NCI-H2107 treated with DMSO at 0.1 percent for 48 hours (cell line): ENCODE data around the gene SRMS.
A peak's percentile ranks its signal among the peaks of the same experiment; 100 is the strongest.

Experiments used
- DNase-seq: peaks from one replicate; lab custom pipeline; 2025; ENCODE audit not compliant: unreplicated experiment; lab: John Stamatoyannopoulos, UW

The SRMS gene

DNA sequence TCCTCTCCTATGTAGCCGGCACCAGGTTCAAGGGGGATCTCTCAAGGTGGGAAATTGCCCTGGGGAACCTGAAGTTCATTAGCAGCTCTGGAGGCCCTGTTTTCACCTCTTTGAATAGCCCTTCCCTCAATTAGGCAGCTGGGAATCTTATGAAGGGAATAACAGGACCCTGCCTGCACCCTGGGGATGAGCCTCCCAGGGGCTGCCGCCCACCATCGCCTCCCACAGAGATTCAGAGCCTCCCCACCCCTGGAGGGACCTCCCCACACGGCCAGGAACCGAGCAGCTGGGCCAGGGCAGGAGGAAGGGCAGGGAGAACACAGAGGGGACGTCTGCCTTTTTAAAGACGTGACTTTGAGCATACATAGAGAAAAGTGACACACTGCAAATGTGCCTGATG lies 44.0 kb downstream of the SRMS start:
- DNase-seq: no peak

DNA sequence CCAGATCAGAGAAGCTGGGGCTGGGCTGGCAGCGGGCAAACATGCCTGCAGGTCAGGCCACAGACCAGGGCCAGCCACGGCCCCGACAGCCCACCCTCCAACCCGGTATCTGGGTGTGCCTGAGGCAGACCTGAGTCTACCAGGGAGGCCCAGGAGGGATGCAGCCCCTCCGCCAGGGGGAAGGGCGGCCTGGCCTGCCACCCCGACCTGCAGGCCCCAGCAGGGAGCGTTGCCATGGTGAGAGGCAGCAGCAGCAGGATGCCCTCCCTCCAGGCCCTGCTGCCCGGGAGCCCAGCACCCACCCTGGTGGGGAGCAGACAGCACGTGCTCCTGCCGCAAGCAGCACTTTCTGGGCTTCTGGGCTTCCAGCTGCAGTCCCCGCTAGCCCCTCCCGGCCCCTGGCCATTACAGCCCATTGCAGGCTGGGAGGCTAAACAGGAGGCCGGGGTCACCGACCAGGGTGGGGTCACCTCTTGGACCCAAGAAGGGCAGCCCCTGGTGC lies 44.8 kb downstream of the SRMS start:
- DNase-seq: peak; percentile 79

DNA sequence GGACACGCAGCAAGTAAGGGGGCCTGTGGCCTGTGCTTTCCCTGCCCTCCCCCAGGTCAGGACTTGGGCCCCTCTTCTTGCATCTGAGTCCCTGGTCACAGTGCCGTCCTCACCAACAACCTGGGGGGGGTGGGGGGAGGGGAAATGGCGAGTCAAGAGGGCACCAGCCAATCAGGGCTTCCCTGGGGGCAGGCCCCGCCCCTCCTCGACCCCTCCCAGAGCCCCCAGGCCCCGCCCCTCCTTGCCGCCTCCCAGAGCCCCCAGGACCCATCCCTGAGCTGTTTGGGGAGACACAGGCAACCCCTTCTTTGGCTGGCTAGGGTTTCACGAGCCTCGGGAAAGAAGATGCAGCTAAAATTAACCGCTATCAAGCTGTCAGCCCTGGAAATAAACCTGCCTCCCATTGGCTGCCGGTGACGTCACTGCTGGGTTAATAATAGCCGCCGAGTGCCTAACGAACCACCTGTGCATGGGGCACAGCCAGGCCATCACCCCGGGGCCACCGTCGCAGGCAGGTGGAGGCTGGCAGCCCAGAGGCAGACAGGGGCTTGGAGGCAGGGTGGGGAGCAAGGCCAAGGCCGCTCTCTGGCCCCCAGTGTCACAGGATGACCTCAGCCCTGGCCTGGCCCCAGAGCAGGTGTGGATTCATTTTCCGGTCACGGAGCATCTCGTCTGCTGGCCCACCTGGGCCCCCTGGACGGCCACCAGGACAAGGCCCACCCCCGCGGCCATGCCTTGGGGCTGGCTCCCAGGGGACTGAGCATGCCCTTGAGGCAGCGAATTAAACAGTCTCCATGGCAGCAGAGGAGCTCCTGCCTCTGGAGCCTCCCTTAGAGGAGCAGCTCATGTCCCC lies 45.5 kb downstream of the SRMS start:
- peak; percentile 93 for DNase-seq

DNA sequence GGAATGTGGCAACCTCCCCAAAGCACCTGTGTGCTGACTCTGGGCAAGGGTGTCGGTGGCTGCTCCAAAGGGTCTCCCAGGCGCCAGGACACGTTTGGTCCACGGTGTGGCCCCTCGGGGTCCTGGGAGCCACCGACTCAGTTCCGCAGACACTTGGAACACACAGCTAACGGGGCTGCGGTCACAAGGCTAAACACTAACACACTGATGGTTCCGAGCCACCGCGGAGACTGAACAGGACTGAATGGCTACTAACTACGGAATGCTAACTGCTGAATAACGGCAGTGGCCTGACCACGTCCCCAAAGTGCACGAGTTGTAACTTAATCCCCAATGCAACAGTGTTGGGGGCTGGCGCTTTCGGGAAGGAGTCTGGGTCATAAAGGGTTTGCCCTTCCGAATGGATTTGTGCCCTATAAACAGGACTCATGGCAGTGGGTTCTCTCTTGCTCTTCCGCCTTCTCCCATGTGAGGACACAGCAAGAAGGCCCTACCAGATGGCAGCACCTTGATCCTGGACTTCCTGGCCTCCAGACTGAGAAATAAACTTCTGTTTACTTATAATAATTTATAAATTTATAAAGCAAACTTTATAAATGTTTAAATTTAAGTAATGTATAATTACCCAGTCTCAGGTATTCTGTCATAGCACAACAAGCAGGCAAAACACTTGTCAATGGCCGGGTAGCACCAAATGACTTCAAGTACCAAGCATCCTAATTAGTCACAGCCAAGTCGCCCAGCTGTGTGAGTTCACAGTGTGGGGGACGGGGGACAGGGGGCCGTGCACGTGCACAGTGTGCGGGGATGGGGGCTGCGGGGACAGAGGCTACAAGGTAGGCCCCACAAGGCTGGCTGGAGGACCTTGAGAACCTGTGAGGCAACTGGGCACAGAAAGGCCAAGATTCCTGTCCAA lies 46.4 kb downstream of the SRMS start:
- no peak for DNase-seq

DNA sequence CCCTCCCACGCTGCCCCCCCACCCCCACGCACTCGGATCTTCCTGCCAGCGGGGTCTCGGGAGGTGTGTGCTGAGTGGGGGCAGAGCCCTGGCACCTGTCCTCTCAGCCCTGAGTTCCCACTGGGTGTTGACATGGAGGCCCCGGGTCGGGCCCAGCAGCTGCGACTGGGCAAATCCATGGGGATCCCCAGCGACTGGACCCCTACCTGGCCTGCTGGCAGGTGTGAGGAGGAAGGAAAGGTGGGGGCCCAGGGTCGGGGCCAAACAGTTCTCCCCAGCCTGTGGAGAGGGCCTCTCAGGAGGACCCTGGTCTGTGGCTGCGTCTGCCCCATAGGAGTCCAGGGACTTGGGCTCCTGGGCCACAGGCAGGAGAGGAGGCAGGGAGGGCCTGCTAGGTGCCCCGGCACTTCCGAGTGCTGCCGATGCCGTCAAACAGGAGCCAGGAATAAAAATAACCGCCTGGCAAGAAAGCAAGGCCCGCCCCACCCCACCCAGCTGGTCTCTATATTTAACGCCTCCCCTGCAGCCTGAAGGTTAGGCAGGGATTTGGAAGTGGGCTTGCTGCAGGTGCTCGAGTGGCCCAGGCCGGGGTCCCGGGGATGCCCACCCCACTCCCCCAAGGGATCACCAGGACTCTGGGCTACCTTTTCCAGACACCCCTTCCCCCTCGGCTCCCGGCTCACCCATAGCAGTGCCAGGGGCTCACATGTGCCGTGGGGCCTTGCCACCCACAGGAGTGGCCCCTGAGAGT lies 47.2 kb downstream of the SRMS start:
- DNase-seq: no peak

DNA sequence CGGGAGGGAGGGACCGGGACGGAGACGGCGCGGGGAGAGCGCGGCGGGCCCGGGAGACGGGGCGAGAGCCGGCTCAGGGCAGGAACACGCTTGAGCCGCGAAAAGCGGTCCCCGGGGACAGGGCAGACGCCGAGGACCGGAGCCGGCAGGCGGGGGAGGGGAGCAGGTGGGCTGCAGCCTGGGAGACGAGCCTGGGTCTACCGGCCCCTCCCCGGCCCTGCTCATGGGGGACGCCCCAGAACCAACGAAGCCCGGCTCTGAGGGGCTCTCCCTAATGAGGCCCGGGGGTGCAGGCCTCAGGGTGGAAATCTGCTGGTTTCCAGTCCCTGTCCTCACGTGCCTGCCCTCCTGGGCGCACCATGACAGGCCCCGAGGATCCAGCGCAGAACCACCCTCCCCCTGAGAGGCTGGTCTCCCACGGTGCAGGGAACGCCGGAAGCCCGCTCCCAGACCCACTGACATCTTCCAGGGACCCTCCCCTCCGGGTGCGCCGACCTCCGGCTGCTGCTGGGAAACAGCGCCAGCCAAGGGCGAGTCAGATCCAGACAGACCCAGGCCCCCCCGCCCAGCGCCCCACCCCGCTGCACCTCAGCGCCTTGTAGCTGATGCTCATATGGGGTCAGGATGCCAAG lies 48.1 kb downstream of the SRMS start:
- no peak for DNase-seq

DNA sequence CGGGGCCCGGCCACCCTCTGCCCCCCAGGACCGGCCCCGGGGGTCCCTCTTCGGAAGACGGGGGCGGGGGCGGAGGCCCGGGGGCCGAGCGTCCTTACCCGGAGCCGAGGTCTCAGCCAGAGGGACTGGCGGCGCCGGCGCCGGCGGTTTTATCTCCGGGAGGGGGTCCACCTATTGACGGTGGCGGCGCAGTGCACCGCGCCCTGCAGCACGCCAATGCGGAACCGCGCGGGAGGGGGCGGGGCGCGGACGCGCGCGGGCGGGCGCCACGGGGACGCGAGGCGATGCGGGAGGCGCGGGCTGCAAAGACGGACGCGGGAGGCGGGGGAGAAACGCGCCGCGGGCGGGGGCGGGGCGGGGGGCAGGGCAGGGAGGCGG lies 48.6 kb downstream of the SRMS start, which contains the start of gene EEF1A2:
EEF1A2 (minus strand) TSS at position 124 of the 378 bp plus-strand sequence. CDS start 1,320 bp downstream, outside the sequence.
- no peak for DNase-seq

DNA sequence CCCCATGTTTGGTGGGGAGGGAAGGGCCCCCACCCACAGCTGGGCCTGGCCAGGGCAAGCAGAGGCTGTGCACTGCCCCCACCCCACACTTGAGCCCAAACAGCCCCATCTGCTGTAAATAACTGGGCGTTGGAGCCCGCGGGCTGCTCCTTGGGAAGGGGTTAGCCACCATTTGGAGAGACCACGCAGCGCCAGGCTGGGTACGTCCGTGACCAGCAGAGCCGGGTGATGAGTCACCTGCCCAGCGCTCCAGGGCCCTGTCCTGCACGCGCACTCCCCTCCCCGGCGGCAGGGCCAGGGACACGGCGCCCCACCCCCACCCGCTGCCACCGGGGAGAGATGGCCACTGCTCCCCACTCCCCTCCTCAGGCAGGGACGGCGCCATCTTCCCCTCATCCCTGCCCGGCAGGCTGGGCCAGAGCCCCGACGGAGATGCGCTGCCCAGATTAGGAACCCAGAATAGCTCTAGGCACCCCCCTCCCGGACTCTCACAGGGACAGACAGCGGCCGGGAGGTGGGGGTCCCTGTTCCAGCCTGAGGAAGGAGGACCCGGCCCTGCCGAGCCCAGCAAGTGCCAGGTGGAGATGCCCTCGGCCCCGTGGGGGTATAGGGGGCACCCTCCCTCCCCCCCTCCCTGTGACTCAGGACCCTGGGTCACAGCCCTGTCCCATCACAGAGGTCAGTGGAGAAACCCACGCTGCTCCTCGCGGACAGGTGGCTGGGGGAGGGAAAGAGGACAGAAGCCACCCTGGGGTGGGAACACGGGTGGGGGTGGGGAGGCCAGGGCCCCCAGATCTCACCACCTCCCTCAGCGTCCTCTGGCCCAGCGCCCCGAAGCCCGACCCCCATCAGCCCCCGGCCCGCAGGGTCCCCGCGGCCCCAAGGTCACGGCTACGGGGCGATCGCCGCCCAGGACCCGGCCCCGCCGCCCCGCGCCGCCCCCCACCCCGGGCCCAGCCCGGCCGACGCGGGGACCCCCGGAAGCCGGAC lies 49.3 kb downstream of the SRMS start:
- DNase-seq: no peak

DNA sequence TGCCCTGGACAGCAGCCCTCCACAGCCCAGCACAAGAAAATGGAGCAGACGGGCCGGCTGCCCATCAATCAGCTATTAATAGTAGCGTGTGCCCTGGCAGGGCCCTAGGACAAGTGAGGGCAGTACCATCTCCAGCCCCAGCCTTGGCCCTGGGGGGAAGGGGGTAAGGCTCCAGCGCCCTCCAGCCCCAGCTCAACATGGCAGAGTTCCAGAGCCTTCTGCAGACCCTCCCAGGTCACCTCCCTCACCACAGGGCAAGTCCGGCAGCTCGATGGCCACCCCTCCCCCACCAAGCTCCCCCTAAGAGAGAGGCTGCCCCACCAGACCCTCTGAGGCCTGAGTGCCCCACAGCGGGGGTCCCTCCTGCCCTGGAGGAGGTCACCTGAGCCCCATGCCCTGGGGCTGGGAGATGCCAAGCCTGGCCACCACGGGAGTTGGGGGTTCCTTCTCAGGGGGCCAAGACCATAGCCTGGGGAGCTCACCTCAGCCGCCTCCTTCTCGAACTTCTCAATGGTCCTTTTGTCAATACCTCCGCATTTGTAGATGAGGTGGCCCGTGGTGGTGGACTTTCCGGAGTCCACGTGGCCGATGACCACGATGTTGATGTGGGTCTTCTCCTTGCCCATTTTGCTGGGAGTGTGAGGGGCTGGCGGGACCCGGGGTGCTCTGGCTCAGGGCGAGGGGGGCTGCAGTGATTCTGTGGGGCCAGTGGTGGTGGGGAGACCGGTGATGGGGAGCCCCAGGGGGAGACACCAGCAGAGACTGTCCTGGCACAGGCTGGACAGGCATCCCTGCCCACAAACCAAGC lies 50.2 kb downstream of the SRMS start:
- DNase-seq: no peak

DNA sequence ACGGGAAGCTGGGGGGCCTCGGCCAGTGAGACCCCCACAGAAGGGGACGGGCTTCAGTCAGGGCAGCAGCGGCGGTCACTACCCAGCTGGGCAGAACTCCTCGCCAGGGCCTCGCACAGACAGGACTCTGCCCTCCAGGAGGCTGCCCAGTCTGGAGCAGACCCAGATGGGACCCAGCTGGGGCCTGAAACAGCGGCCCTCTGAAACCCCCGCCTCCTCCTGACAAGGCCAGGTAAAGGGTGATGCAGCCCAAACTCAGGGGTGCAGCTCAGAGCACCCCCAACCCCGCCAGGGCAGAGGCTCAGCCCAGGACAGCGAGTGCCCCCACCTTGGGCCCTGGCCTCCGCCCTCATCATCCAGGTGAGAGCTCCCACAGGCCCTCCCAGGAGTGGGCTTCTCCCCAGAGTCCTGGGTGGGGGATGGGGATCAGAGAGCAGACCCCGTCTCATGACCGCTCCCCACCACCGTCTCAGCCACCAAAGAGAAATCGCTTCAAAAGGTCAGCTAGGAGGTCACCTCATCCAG lies 50.9 kb downstream of the SRMS start:
- DNase-seq: no peak

DNA sequence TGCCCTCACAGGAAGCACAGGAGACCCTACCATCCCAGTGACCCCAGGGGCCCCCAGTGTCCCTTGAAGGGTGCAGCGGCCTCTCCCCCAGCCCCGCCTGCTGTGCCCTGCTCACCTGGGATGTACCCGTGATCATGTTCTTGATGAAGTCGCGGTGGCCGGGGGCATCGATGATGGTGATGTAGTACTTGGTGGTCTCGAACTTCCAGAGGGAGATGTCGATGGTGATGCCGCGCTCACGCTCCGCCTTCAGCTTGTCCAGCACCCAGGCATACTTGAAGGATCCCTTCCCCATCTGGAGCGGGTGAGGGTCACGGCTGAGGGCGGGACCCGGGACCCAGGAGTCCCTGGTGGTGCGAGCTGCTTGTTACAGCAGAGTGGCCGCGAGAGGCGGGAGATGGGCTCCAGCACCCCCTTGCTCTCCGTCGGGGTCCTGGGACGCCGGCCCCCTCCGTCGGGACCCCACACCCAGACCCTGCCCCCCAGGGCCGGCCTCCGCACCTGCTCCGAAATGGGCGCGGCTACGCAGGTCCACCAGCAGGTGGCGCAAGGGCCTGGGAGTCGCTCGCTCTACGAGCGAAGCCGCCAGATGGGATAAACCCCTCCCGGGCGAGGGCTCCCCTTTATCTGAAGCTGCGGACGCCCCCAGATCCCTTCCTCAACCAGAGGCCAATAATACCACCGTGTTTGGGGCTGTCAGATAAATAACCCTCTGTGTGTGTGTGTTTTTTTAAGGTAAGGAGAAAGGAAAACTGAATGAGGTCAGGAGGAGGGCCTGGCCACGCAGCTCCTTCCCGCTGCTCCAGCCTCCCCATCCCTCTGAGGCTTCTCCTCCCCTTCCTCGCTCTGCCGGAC lies 51.6 kb downstream of the SRMS start:
- DNase-seq: no peak

DNA sequence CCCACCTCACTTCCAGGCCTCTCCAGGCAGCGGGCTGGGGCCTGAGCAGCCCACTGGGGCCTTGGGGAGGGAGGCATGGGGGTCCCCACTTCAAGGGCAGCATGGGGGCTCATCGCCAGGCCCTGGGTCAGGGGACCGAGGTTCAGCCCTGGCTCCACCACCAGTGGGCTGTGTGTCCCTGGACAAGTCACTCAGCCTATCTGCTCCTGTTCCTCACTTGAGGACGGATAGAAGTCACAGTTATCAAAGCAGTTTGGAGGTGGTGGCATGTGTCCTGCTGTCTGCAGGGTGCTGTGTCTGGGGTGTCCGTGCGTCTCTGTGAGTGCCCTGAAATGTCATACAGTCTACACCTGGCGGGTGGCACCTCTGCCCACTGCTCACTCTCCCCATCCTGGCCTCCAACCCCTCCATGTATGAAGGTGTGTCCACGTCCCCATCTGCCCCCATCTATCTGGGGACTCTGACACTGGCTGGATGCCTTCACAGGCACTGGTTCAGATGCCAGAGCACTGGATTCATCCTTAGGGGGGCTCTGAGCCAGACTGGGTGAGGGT lies 52.3 kb downstream of the SRMS start:
- no peak for DNase-seq

DNA sequence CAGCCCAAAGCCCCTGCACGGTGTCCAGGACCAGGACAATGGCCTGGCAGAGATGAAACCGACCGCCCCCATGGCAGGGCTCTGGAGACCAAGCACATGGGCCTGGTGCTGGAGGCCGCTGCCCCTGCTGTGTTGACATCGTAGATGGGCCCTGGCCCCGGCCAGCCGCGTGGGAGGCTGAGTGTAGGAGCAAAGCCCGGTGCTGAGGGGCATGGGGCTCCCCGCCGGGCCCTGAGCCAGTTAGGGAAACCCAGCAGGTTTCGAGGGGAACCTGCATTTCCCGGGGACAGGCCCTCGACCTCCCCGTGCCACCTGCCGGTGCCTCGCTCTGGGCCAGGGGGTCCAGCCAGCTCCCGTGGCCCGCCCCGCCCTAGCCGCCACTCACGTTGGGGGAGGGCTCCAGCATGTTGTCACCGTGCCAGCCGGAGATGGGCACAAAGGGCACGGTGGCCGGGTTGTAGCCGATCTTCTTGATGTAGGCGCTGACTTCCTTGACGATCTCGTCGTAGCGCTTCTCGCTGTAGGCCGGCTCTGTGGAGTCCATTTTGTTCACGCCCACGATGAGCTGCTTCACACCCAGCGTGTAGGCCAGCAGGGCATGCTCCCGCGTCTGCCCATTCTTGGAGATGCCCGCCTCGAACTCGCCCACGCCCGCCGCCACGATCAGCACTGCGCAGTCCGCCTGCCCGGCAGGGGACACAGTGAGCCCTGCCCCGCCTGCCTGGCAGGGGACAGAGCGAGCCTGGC lies 53.0 kb downstream of the SRMS start:
- DNase-seq: no peak

DNA sequence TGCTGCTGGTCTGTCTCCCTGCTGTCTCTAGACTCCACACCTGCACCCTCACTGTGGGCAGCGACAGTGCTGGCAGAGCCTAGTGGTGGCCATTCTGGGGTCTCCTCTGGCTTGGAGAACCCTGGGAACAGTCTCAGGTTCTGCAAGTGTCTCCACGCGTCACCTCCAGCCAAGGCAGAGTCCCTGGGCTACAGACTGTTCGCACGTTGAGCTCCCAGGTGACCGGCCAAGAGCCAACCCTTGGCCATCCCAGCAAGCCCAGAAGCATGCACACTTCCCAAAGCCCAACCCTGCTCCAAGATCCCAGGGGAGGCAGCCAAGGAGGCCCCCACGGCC lies 53.5 kb downstream of the SRMS start:
- DNase-seq: no peak

DNA sequence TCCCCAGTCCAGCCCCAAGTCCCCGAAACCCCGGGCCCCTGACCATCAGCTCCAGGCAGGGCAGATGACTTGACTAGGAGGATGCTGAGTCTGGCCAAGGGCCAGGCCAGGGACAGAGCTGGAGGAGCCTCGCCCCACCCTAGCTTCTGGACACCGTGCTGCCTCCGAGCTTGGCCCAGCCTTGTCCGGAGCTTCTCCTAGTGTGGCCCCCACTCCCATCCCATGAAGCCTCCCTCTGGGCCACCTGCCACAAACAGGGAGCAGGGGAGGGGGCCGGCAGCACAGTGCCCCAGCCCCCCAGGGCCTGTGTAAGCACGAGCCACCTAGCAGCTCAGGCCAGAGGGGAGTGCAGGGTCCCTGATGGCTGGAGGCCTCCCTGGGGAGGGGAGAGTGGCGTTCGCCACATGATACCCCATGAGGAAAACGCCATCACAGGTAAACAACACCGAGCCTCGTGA lies 54.0 kb downstream of the SRMS start:
- no peak for DNase-seq

DNA sequence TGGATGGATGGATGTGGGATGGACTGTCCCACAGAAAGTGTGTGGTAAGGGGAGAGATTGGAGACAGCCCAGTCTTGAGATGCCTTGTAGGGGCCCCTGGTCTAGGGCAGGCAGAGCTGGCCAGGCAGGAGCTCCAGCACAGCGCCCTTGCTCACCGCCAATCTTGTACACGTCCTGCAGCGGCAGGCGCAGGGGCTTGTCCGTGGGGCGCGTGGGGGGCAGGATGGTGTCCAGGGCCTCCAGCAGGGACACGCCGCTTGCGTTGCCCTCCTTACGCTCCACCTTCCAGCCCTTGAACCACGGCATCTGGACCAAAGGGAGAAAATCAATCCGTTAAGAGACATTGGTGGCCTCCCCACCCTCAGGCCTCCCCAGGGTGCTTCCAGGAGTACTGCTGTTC lies 54.6 kb downstream of the SRMS start:
- no peak for DNase-seq
